Stimulated activated CD4-positive, alpha-beta T cell treated with anti-CD3 and anti-CD28 coated beads, Interleukin-2, amount 100 ng/mL, for 4 hours (primary cell): ENCODE results near the gene FAM217A.

Source experiments
- DNase-seq: peaks from one replicate; pipeline ENCODE4 v3.0.0-alpha.2; 2020; ENCODE audit warnings: low read depth

FAM217A gene

DNA sequence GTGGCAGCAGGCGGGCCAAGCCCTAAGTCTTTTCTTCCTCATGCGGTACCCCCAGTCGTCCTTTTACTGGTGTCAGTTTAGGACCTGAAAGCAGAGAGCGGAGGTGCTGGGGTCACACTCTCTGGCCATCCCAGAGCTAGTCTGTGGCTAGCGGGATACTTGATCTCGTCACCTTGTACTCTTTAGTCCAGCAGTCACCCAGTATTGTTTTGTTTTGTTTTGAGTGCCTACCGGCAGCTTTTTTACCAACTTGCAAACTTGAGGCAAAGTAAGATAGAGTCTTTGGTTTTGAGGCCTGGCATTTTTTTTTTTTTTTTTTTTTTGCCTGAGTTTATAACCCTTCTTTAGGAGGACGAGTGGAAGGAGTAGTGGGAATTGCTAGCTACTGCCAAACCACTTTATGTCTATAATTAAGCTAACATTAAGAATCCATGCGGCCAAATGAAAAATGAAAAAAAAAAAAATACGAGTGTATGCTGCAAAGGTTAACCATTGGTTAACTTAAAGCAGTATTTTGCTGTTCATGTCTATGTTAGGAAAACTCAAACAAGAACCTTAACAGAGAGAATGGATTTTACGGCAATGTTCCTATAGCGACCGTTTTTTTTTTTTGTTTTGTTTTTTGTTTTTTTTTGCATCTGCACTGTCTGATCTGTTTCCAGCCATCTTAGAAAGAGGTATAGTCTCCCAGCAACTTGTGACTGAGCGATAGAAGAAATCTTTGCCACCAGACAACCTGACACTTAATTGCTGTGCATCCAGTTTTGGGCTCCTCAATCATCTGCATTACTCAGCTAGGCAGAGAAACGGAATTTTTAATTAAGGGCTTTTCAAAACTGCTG lies 56.9 kb downstream of the FAM217A start:
- no peak for DNase-seq

DNA sequence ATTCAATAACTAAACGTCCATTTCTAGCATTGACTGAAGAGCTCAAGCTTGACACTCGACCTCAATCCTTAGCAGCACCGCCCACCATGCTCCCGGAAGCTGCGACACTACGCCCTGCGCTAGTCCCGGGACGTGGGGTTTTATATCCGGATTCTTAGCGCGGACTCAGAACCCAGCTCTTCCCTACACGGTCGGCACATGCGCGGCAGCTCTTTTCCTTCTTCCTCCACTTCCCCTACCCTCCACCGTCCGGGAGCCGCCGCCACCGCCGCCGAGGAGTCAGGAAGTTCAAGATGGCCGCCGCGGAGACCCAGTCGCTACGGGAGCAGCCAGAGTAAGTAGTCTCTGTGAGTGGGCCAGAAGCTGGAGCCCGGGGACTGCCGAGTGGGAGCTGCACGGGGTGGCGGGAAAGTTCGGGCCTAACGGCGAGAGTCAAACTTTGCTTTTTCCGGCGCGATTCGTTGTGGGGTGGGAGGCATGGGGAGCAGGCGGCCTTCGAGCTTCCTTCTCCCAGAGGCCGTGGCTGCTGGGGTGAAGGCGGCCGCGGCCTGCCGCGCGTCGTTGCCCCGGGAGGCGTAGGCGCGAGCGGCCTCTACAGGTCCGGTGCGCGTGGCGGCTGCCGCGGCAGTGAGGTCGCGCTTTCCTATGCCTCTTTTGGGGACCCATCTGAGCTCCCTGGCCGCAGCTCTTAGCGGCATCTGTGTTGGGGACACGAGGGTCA lies 57.6 kb downstream of the FAM217A start:
- peak; percentile 79 for DNase-seq

DNA sequence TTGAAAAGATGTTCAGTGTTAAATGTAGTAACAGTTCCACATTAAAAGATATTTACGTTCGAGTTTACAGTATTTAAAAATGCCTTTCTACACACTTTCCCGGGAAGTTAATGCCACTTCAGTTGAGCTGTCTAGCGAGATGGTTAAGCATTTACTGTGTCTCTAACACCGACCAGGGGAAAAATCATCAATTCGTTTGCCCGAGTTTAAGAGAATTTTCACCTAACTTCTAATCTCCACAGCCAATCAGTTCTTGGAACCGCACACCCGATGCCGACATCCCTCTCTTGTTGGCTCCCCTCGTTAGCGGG lies 58.2 kb downstream of the FAM217A start:
- DNase-seq, result no peak

DNA sequence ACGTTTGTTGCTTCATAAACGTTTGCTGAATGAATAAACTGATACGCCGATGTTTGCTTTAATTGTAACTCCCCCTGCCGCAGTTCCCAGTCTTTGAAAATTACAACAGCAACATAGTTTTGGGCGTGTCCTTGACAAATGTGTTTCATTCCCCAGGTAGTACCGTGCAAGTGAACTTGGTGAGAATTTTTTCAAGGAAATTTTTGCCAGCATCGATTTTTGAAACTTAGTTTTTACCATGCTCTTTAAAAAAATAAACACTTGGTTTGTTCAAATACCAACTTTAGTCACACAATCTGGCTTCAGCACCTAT lies 60.1 kb downstream of the FAM217A start:
- DNase-seq, result no peak
